CD14-positive monocyte (primary cell): ENCODE measurements around the gene GAS6. TPM values are rescaled to one million over a fixed set of nuclear protein-coding genes. Genes with fewer than 3 reads are reported as not detected.

Source experiments
- DNase-seq, 3 donors: peaks; one replicate each; pipeline ENCODE4 v3.0.0-alpha.2; 2011 to 2022
- H2AFZ ChIP-seq: 2 replicates; pipeline ENCODE4 v1.6.0; 2012; ENCODE audit warnings: mild to moderate bottlenecking, low read depth, low read length, inconsistent platforms; ENCODE audit not compliant: insufficient read depth, poor library complexity, severe bottlenecking
- H3K27ac ChIP-seq, 2 donors: 1 replicate in 1 of 2; 2 replicates in 1 of 2; pipeline ENCODE4 v1.5.1; 2012 to 2013; ENCODE audit warnings: low read length in 2 of 2, control low read depth in 1 of 2, inconsistent platforms in 1 of 2, low read depth in 1 of 2, mild to moderate bottlenecking in 1 of 2
- H3K27me3 ChIP-seq, 2 donors: one replicate each; pipeline versions ENCODE4 v1.6.0 to v1.6.1; 2011 to 2013; ENCODE audit warnings: low read length in 2 of 2; ENCODE audit not compliant: control insufficient read depth in 2 of 2, insufficient read depth in 2 of 2
- H3K36me3 ChIP-seq, 2 donors: replicated peaks in 1 of 2; 1 replicate in 1 of 2; 2 replicates in 1 of 2; pipeline versions ENCODE4 v1.5.1 to v1.6.1; 2012 to 2013; ENCODE audit warnings: low read length in 2 of 2, control low read depth in 1 of 2, inconsistent platforms in 1 of 2, mild to moderate bottlenecking in 1 of 2; ENCODE audit not compliant: insufficient read depth in 2 of 2, control insufficient read depth in 1 of 2
- H3K4me1 ChIP-seq, 2 donors: 1 replicate in 1 of 2; 2 replicates in 1 of 2; pipeline versions ENCODE4 v1.5.1 to v1.6.1; 2012 to 2013; ENCODE audit warnings: low read length in 2 of 2, control low read depth in 1 of 2, inconsistent platforms in 1 of 2, mild to moderate bottlenecking in 1 of 2, moderate library complexity in 1 of 2; ENCODE audit not compliant: insufficient read depth in 2 of 2, control insufficient read depth in 1 of 2
- H3K4me2 ChIP-seq: replicated peaks from 2 replicates; pipeline ENCODE3; 2012; ENCODE audit warnings: low read length, moderate library complexity, mild to moderate bottlenecking; ENCODE audit not compliant: poor library complexity, severe bottlenecking; ENCODE audit errors: extremely low read depth
- H3K4me3 ChIP-seq, 3 experiments: fragments of 200-600 bp in 1 of 3; sonication (generic) in 1 of 3; replicated peaks in 1 of 3; 1 replicate in 2 of 3; 2 replicates in 1 of 3; pipeline ENCODE4 v1.5.1; 2011 to 2013; ENCODE audit warnings: low read length in 3 of 3, mild to moderate bottlenecking in 3 of 3, control low read depth in 2 of 3, low read depth in 2 of 3, inconsistent platforms in 1 of 3, moderate library complexity in 1 of 3
- H3K79me2 ChIP-seq: 2 replicates; pipeline ENCODE4 v1.6.0; 2012; ENCODE audit warnings: mild to moderate bottlenecking, control low read depth, inconsistent platforms, low read length, moderate library complexity; ENCODE audit not compliant: insufficient read depth
- H3K9ac ChIP-seq: 2 replicates; pipeline ENCODE4 v1.6.0; 2017; ENCODE audit warnings: low read length, mild to moderate bottlenecking; ENCODE audit not compliant: insufficient read depth, poor library complexity, severe bottlenecking
- H3K9me3 ChIP-seq, 2 donors: replicated peaks in 1 of 2; 1 replicate in 1 of 2; 2 replicates in 1 of 2; pipeline versions ENCODE4 v1.5.1 to v1.6.1; 2012 to 2013; ENCODE audit warnings: low read length in 2 of 2, control low read depth in 1 of 2; ENCODE audit not compliant: control insufficient read depth in 1 of 2, insufficient read depth in 1 of 2
- H4K20me1 ChIP-seq: 2 replicates; pipeline ENCODE4 v1.6.0; 2012; ENCODE audit warnings: mild to moderate bottlenecking, low read length, control low read depth, moderate library complexity; ENCODE audit not compliant: insufficient read depth
- H3K27ac Mint-ChIP-seq, 7 donors: one replicate each; pipeline ENCODE4 v1.8.0; 2020; ENCODE audit warnings: mild to moderate bottlenecking in 7 of 7, mixed read lengths in 7 of 7, moderate library complexity in 6 of 7, inconsistent platforms in 2 of 7
- H3K27me3 Mint-ChIP-seq, 3 donors: one replicate each; pipeline ENCODE4 v1.8.0; 2021 to 2022; ENCODE audit warnings: low read depth in 3 of 3, mild to moderate bottlenecking in 3 of 3, mixed read lengths in 3 of 3, moderate library complexity in 3 of 3, inconsistent platforms in 1 of 3
- H3K36me3 Mint-ChIP-seq, 2 donors: one replicate each; pipeline ENCODE4 v1.8.0; 2020; ENCODE audit warnings: mixed read lengths in 2 of 2, inconsistent platforms in 1 of 2, mild to moderate bottlenecking in 1 of 2
- H3K4me1 Mint-ChIP-seq: one replicate; pipeline ENCODE4 v1.8.0; 2020; ENCODE audit warnings: mild to moderate bottlenecking, mixed read lengths
- H3K4me3 Mint-ChIP-seq, 2 donors: one replicate each; pipeline ENCODE4 v1.8.0; 2020; ENCODE audit warnings: mild to moderate bottlenecking in 2 of 2, mixed read lengths in 2 of 2, moderate library complexity in 1 of 2
- H3K9me3 Mint-ChIP-seq, 7 donors: one replicate each; pipeline ENCODE4 v1.8.0; 2020 to 2022; ENCODE audit warnings: mixed read lengths in 7 of 7, mild to moderate bottlenecking in 6 of 7, moderate library complexity in 6 of 7, inconsistent platforms in 2 of 7
- CTCF ChIP-seq: fragments of 200-600 bp; IDR thresholded peaks from one replicate; pipeline ENCODE4 v1.8.0; 2022; ENCODE audit warnings: antibody characterized with exemption, mild to moderate bottlenecking
- WGBS: methylation state at CpG from one replicate; pipeline ENCODE4 v1.1.5; 2013; ENCODE audit warnings: missing lambda C conversion rate; ENCODE audit not compliant: insufficient coverage; 5-methylcytosine and 5-hydroxymethylcytosine counted together
- intact Hi-C, 2 donors: fragments of 100-400 bp; cut with micrococcal nuclease; formaldehyde crosslinking; loops; one replicate each; pipeline versions ENCODE4 v1.15.0 to v1.15.1; 2023
- polyA plus RNA-seq, 3 donors: library from polyadenylated mRNA; depleted of rRNA in 1 of 3; unstranded in 2 of 3; stranded (reverse) in 1 of 3; fragments of 300-500 nt in 2 of 3; fragments of >200 nt in 1 of 3; fragmentation: Illumina TruSeq in 2 of 3; gene quantifications; 1 replicate in 2 of 3; 2 replicates in 1 of 3; pipeline ENCODE4 v1.2.3, GENCODE V29; 2012 to 2021

GAS6 gene
- polyA plus RNA-seq, 3 donors, result 1.8 to 7.5 (median 1.9) TPM

GRCh38 chr13:113898391-113898790, 34.5 kb upstream of the GAS6 start:
- Mint-ChIP-seq H3K27me3 (peaks cover 18 to 20% (median 19%) of the 10 kb centered on the region in 3 donors), H3K9me3 (peaks cover 0 to 12% (median 4%) of the 10 kb centered on the region in 7 donors), H3K4me3 (no peak overlapping the region), H3K27ac (no peak overlapping the region), H3K4me1 (no peaks in the 10 kb centered on the region), H3K36me3 (no peaks in the 10 kb centered on the region)
- no peak for DNase-seq
- 96% methylated on average over 14 of the region's 15 CpGs for WGBS
- Histone ChIP-seq H4K20me1 (no peaks in the 10 kb centered on the region), H3K4me3 (no peak overlapping the region), H3K4me2 (no peak overlapping the region), H3K4me1 (no peaks in the 10 kb centered on the region), H3K27ac (no peak overlapping the region), H2AFZ (no peak overlapping the region), H3K9ac (no peak overlapping the region), H3K27me3 (peaks cover 7 to 15% of the 10 kb centered on the region in 2 donors), H3K9me3 (no peaks in the 10 kb centered on the region), H3K36me3 (no peaks in the 10 kb centered on the region), H3K79me2 (no peaks in the 10 kb centered on the region)
- TF ChIP-seq CTCF, result no peak
- intact Hi-C loops, result no loop called here

GRCh38 chr13:113897966-113898365, 34.1 kb upstream of the GAS6 start:
- Mint-ChIP-seq H3K4me3 (no peak overlapping the region), H3K36me3 (no peaks in the 10 kb centered on the region), H3K9me3 (peaks cover 0 to 12% (median 4%) of the 10 kb centered on the region in 7 donors), H3K27ac (no peak overlapping the region), H3K27me3 (peaks cover 16 to 22% (median 20%) of the 10 kb centered on the region in 3 donors), H3K4me1 (no peaks in the 10 kb centered on the region)
- no peaks in the 10 kb centered on the region for H3K79me2 ChIP-seq
- H3K9me3 ChIP-seq, result no peaks in the 10 kb centered on the region
- no peaks in the 10 kb centered on the region for H3K4me1 ChIP-seq
- no peak overlapping the region for H2AFZ ChIP-seq
- intact Hi-C loops, result no loop called here
- peaks cover 7 to 15% of the 10 kb centered on the region in 2 donors for H3K27me3 ChIP-seq
- no peak for TF ChIP-seq CTCF
- H3K4me3 ChIP-seq, result no peak overlapping the region
- no peaks in the 10 kb centered on the region for H4K20me1 ChIP-seq
- 100% methylated on average over 2 of the region's 4 CpGs for WGBS
- H3K27ac ChIP-seq, result no peak overlapping the region
- DNase-seq, result no peak
- H3K36me3 ChIP-seq, result no peaks in the 10 kb centered on the region
- H3K4me2 ChIP-seq, result no peak overlapping the region
- H3K9ac ChIP-seq, result no peak overlapping the region
